Right lobe of liver (tissue), 4 donors: ENCODE results near the gene DNAJC11.

Source experiments
- CTCF ChIP-seq, 4 donors: fragments of 200-600 bp in 3 of 4; fragments of 450-650 bp in 1 of 4; IDR thresholded peaks; one replicate each; pipeline versions ENCODE4 v1.5.1 to v1.8.0; 2016 to 2022; ENCODE audit warnings: antibody characterized with exemption in 4 of 4, mild to moderate bottlenecking in 2 of 4
- POLR2A ChIP-seq: fragments of 450-650 bp; IDR thresholded peaks from one replicate; pipeline ENCODE4 v1.6.1; 2017; ENCODE audit warnings: antibody characterized with exemption, mild to moderate bottlenecking
- donor health status: DM: no; HTN: no; CAD: no.
- donor health status: DM: no; HTN: no; CAD: no.
- donor health status: DM: no; HTN: yes; CAD: no.

GRCh38 chr1:6628971-6629479 lies 72.6 kb downstream of the DNAJC11 start:
- TF ChIP-seq CTCF (IDR thresholded peaks at IDR 0.05), result no peak
- TF ChIP-seq POLR2A, result no peak
